Upper lobe of right lung (tissue), 1 donor: Measurements from ENCODE around the gene TOMM40. TPM values are rescaled to one million over a fixed set of nuclear protein-coding genes. Genes with fewer than 3 reads are reported as not detected.

ENCODE experiments used
- ATAC-seq: fragments of 200-7000 bp; cut with Tn5 transposase; one replicate; pipeline ENCODE4 v1.9.1; 2020; ENCODE audit warnings: mild to moderate bottlenecking, moderate library complexity
- DNase-seq: peaks from one replicate; pipeline ENCODE4 v3.0.0-alpha.2; 2020
- H3K27ac ChIP-seq: fragments of 200-600 bp; one replicate; pipeline ENCODE4 v1.8.0; 2022
- H3K27me3 ChIP-seq: fragments of 200-600 bp; one replicate; pipeline ENCODE4 v1.8.0; 2022; ENCODE audit warnings: mild to moderate bottlenecking
- H3K36me3 ChIP-seq: fragments of 200-600 bp; one replicate; pipeline ENCODE4 v1.8.0; 2022
- H3K4me1 ChIP-seq: fragments of 200-600 bp; one replicate; pipeline ENCODE4 v1.8.0; 2022
- H3K4me3 ChIP-seq: fragments of 200-600 bp; one replicate; pipeline ENCODE4 v1.8.0; 2022; ENCODE audit warnings: mild to moderate bottlenecking
- H3K9me3 ChIP-seq: fragments of 200-600 bp; one replicate; pipeline ENCODE4 v1.8.0; 2022
- intact Hi-C: fragments of 100-400 bp; cut with DNase I; formaldehyde crosslinking; loops from one replicate; pipeline ENCODE4 v1.11.0; 2022
- total RNA-seq: library from RNA; stranded (reverse); fragmentation: NEBNext Ultra II Directional; extraction: Animal tissue kit (Norgen Biotek cat#: 25700); gene quantifications from one replicate; pipeline ENCODE4 v1.2.1, GENCODE V29; 2021
- TF ChIP-seq, protein P1 (sequence below): fragments of 200-600 bp; IDR thresholded peaks from one replicate; pipeline ENCODE4 v1.8.0; 2022; ENCODE audit warnings: antibody characterized with exemption
- donor health status: DM: no; HTN: yes; CAD: no; lungs with severe emphysema.

TOMM40 gene
- total RNA-seq, 1 donor from 2014 or later, result 52.4 TPM

DNA sequence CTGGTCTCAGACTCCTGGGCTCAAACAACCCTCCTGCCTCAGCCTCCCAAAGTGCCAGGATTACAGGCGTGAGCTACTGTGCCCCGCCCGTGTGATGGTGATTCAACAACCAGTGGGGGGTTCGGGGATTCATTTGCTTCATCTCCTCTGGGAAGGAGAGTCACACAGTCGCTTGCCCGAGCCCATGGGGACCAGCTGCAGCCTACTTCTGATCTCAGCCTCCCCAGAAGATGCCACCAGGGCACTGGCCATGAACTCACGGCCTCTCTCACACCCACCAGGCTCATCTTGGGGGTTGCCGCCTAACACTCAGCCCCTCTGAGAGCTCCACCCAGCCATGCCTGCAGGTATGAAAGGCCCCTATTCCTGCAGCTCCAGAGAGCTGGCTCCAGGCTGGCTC lies 6.8 kb downstream of the TOMM40 start:
- H3K27ac ChIP-seq, result no peak overlapping the region
- H3K36me3 ChIP-seq, result peaks cover 85% of the 10 kb centered on the region
- ATAC-seq (no peak), DNase-seq (no peak)
- no peak overlapping the region for H3K4me3 ChIP-seq
- intact Hi-C loops, result no loop called here
- H3K4me1 ChIP-seq, result no peaks in the 10 kb centered on the region
- H3K27me3 ChIP-seq, result no peaks in the 10 kb centered on the region
- no peaks in the 10 kb centered on the region for H3K9me3 ChIP-seq
- TF ChIP-seq, protein P1, sequence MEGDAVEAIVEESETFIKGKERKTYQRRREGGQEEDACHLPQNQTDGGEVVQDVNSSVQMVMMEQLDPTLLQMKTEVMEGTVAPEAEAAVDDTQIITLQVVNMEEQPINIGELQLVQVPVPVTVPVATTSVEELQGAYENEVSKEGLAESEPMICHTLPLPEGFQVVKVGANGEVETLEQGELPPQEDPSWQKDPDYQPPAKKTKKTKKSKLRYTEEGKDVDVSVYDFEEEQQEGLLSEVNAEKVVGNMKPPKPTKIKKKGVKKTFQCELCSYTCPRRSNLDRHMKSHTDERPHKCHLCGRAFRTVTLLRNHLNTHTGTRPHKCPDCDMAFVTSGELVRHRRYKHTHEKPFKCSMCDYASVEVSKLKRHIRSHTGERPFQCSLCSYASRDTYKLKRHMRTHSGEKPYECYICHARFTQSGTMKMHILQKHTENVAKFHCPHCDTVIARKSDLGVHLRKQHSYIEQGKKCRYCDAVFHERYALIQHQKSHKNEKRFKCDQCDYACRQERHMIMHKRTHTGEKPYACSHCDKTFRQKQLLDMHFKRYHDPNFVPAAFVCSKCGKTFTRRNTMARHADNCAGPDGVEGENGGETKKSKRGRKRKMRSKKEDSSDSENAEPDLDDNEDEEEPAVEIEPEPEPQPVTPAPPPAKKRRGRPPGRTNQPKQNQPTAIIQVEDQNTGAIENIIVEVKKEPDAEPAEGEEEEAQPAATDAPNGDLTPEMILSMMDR, result no peak

DNA sequence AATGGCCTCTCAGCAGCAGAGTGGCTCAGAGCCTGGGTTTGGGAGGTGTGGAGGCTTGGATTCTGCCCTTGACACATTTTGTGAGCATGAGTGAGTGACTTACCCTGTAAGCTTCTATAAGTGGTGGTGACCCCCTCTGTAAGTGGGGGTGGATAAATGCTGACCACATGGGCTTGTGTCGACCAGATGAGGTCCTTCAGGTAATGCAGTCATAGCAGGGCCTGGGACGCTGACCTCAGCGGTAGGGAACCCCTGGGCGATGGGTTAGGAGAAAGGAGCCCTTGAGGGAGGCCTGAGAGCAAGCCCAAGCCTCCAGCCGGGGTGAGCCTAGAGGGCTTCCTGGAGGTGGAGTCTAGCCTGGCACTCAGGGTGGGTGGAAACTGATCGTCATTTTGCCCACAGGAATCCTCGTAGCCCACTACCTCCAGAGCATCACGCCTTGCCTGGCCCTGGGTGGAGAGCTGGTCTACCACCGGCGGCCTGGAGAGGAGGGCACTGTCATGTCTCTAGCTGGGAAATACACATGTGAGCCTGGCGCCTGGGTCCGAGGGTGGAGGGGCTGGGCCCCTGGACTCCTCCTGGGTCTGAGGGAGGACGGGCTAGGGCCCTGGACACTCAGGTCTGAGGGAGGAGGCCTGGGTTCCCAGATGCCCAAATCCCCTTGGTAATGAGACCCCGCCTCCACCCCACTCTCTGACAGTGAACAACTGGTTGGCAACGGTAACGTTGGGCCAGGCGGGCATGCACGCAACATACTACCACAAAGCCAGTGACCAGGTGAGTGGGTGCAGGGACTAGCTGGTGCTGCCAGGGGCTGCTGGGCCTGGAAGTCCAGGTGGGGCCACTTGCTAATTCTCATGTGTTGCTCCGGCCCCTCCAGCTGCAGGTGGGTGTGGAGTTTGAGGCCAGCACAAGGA lies 9.5 kb downstream of the TOMM40 start:
- Histone ChIP-seq H3K4me1 (no peaks in the 10 kb centered on the region), H3K36me3 (peaks cover 62% of the 10 kb centered on the region), H3K27ac (no peak overlapping the region), H3K27me3 (peaks cover 2% of the 10 kb centered on the region), H3K9me3 (no peaks in the 10 kb centered on the region), H3K4me3 (no peak overlapping the region)
- TF ChIP-seq, protein P1, result no peak
- intact Hi-C loops, result loop anchor here (10.0 kb wide), 1 partner anchor 54 kb away; the partner anchor contains the start of gene CLPTM1
- DNase-seq (no peak), ATAC-seq (no peak)

DNA sequence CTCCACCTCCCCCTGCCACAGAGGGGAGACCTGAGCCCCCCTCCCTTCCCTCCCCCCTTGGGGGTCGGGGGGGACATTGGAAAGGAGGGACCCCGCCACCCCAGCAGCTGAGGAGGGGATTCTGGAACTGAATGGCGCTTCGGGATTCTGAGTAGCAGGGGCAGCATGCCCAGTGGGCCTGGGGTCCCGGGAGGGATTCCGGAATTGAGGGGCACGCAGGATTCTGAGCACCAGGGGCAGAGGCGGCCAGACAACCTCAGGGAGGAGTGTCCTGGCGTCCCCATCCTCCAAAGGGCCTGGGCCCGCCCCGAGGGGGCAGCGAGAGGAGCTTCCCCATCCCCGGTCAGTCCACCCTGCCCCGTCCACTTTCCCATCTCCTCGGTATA lies 12.2 kb downstream of the TOMM40 start:
- H3K9me3 ChIP-seq, result no peaks in the 10 kb centered on the region
- H3K4me3 ChIP-seq, result no peak overlapping the region
- no peak for ATAC-seq
- peaks cover 40% of the 10 kb centered on the region for H3K36me3 ChIP-seq
- no peaks in the 10 kb centered on the region for H3K4me1 ChIP-seq
- no peak for DNase-seq
- TF ChIP-seq, protein P1, result no peak
- intact Hi-C loops, result loop anchor here (10.0 kb wide), 1 partner anchor 52 kb away; the partner anchor contains the start of gene CLPTM1
- H3K27me3 ChIP-seq, result peaks cover 5% of the 10 kb centered on the region
- H3K27ac ChIP-seq, result no peak overlapping the region

DNA sequence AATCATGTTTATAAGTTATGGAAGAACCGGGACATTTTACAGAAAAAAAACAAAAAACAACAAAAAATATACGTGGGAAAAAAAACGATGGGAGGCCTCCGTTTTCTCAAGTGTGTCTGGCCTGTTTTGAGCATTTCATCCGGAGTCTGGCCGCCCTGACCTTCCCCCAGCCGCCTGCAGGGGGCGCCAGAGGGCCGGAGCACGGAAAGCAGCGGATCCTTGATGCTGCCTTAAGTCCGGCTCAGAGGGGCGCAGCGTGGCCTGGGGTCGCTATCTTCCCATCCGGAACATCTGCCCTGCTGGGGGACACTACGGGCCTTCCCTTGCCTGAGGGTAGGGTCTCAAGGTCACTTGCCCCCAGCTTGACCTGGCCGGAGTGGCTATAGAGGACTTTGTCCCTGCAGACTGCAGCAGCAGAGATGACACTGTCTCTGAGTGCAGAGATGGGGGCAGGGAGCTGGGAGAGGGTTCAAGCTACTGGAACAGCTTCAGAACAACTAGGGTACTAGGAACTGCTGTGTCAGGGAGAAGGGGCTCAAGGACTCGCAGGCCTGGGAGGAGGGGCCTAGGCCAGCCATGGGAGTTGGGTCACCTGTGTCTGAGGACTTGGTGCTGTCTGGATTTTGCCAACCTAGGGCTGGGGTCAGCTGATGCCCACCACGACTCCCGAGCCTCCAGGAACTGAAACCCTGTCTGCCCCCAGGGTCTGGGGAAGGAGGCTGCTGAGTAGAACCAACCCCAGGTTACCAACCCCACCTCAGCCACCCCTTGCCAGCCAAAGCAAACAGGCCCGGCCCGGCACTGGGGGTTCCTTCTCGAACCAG lies 12.8 kb downstream of the TOMM40 start:
- Histone ChIP-seq H3K27ac (no peak overlapping the region), H3K9me3 (no peaks in the 10 kb centered on the region), H3K4me1 (no peaks in the 10 kb centered on the region), H3K36me3 (peaks cover 34% of the 10 kb centered on the region), H3K4me3 (no peak overlapping the region), H3K27me3 (peaks cover 5% of the 10 kb centered on the region)
- ATAC-seq, result peak; percentile 81
- intact Hi-C loops, result loop anchor here (10.0 kb wide), 1 partner anchor 51 kb away; the partner anchor contains the start of gene CLPTM1
- peak; percentile 85 for DNase-seq
- TF ChIP-seq, protein P1, result peak; percentile 99

DNA sequence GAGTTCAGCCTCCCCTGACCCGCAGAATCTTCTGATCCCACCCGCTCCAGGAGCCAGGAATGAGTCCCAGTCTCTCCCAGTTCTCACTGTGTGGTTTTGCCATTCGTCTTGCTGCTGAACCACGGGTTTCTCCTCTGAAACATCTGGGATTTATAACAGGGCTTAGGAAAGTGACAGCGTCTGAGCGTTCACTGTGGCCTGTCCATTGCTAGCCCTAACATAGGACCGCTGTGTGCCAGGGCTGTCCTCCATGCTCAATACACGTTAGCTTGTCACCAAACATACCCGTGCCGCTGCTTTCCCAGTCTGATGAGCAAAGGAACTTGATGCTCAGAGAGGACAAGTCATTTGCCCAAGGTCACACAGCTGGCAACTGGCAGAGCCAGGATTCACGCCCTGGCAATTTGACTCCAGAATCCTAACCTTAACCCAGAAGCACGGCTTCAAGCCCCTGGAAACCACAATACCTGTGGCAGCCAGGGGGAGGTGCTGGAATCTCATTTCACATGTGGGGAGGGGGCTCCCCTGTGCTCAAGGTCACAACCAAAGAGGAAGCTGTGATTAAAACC lies 13.5 kb downstream of the TOMM40 start:
- H3K27ac ChIP-seq, result no peak overlapping the region

More for the DNA sequence above, 13.5 kb downstream of the TOMM40 start:
- ATAC-seq (no peak), DNase-seq (no peak)
- Histone ChIP-seq H3K36me3 (peaks cover 31% of the 10 kb centered on the region), H3K4me1 (no peaks in the 10 kb centered on the region), H3K9me3 (no peaks in the 10 kb centered on the region), H3K27me3 (peaks cover 5% of the 10 kb centered on the region), H3K4me3 (no peak overlapping the region)
- TF ChIP-seq, protein P1, result no peak
- intact Hi-C loops, result loop anchor here (10.0 kb wide), 1 partner anchor 50 kb away; the partner anchor contains the start of gene CLPTM1
